HL-60 (cell line): ENCODE results near the gene RGS7.

Experiments used
- DNase-seq, 2 experiments: peaks; one replicate each; pipeline ENCODE4 v3.0.0-alpha.2; 2010 to 2020; ENCODE audit warnings: low read depth in 1 of 2, low spot score in 1 of 2
- H3K27ac ChIP-seq: fragments of 250-450 bp; sonication (Bioruptor Pico); replicated peaks from 2 replicates; pipeline ENCODE4 v1.5.1; 2020; ENCODE audit warnings: mild to moderate bottlenecking, moderate library complexity
- H3K27me3 ChIP-seq: fragments of 250-450 bp; sonication (Bioruptor Pico); 2 replicates; pipeline ENCODE4 v1.5.1; 2021; ENCODE audit warnings: mild to moderate bottlenecking, moderate library complexity; ENCODE audit not compliant: insufficient read depth, poor library complexity, severe bottlenecking
- H3K4me3 ChIP-seq: replicated peaks from 2 replicates; pipeline ENCODE4 v1.5.1; 2011; ENCODE audit warnings: mild to moderate bottlenecking, control low read depth, low read length; ENCODE audit not compliant: insufficient read depth
- GABPA ChIP-seq: IDR thresholded peaks from 2 replicates; pipeline ENCODE4 v1.6.1; 2012; ENCODE audit warnings: low read depth
- POLR2AphosphoS5 ChIP-seq: IDR thresholded peaks from 2 replicates; pipeline ENCODE4 v1.6.1; 2012; ENCODE audit warnings: low read depth
- SPI1 ChIP-seq: IDR thresholded peaks from 2 replicates; pipeline ENCODE4 v1.6.1; 2012; ENCODE audit warnings: low read depth, mild to moderate bottlenecking, borderline replicate concordance
- TF ChIP-seq, protein P1 (sequence below): IDR thresholded peaks from 2 replicates; pipeline ENCODE4 v1.6.1; 2012; ENCODE audit warnings: low read depth; ENCODE audit not compliant: insufficient replicate concordance
- TF ChIP-seq, protein P2 (sequence below): IDR thresholded peaks from one replicate; pipeline ENCODE4 v1.5.1; 2011; ENCODE audit warnings: low read length, control low read depth, inconsistent platforms; ENCODE audit not compliant: insufficient read depth

RGS7 gene

DNA sequence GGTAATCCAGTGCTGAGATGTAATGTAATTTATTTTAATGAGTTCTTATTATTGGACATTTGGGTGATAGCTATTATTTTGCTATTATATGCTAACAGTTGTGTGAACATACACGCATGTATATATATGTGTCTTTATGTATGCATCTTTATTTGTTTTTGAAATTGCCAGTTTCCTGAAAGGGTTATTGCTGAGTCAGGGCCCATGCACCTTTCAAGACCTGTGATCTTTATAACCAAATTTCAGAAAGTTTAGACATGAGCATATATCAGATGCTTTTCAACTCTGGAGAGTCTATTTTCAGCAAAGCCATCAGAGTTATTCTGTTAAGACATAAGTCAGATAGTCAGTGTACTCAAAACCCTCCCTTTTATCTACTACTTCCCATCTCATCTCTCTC is 479.4 kb downstream of the RGS7 start:
- no peak for DNase-seq
- TF ChIP-seq, protein P1, sequence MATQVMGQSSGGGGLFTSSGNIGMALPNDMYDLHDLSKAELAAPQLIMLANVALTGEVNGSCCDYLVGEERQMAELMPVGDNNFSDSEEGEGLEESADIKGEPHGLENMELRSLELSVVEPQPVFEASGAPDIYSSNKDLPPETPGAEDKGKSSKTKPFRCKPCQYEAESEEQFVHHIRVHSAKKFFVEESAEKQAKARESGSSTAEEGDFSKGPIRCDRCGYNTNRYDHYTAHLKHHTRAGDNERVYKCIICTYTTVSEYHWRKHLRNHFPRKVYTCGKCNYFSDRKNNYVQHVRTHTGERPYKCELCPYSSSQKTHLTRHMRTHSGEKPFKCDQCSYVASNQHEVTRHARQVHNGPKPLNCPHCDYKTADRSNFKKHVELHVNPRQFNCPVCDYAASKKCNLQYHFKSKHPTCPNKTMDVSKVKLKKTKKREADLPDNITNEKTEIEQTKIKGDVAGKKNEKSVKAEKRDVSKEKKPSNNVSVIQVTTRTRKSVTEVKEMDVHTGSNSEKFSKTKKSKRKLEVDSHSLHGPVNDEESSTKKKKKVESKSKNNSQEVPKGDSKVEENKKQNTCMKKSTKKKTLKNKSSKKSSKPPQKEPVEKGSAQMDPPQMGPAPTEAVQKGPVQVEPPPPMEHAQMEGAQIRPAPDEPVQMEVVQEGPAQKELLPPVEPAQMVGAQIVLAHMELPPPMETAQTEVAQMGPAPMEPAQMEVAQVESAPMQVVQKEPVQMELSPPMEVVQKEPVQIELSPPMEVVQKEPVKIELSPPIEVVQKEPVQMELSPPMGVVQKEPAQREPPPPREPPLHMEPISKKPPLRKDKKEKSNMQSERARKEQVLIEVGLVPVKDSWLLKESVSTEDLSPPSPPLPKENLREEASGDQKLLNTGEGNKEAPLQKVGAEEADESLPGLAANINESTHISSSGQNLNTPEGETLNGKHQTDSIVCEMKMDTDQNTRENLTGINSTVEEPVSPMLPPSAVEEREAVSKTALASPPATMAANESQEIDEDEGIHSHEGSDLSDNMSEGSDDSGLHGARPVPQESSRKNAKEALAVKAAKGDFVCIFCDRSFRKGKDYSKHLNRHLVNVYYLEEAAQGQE: no peak
- TF ChIP-seq POLR2AphosphoS5 (no peak), SPI1 (no peak), GABPA (no peak)
- TF ChIP-seq, protein P2, sequence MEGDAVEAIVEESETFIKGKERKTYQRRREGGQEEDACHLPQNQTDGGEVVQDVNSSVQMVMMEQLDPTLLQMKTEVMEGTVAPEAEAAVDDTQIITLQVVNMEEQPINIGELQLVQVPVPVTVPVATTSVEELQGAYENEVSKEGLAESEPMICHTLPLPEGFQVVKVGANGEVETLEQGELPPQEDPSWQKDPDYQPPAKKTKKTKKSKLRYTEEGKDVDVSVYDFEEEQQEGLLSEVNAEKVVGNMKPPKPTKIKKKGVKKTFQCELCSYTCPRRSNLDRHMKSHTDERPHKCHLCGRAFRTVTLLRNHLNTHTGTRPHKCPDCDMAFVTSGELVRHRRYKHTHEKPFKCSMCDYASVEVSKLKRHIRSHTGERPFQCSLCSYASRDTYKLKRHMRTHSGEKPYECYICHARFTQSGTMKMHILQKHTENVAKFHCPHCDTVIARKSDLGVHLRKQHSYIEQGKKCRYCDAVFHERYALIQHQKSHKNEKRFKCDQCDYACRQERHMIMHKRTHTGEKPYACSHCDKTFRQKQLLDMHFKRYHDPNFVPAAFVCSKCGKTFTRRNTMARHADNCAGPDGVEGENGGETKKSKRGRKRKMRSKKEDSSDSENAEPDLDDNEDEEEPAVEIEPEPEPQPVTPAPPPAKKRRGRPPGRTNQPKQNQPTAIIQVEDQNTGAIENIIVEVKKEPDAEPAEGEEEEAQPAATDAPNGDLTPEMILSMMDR: no peak
- H3K4me3 ChIP-seq: no peak overlapping the region
- H3K27me3 ChIP-seq: no peaks in the 10 kb centered on the region
- H3K27ac ChIP-seq: no peak overlapping the region

DNA sequence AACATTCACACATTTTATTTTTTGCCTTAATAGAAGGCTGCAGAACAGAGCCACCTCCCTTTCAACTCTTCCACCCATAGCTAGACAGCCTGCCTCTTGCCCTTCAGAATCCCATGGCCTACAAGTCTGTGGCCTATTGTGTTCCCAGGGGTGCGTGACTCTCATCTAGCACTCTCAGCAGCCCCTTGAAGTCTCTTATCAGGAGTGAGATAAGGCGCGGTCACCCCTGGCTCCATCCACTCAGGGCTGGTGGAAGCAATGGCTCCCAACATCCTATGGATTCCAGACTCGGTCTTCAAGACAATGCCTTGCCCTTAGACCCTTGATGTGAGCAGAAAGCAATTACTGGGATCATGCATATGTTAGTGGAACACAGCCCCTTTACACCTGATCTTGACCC is 480.9 kb downstream of the RGS7 start:
- H3K27me3 ChIP-seq: no peaks in the 10 kb centered on the region
- no peak for DNase-seq
- no peak overlapping the region for H3K4me3 ChIP-seq
- TF ChIP-seq GABPA: no peak
- TF ChIP-seq, protein P1: no peak
- TF ChIP-seq POLR2AphosphoS5: no peak
- TF ChIP-seq, protein P2: no peak
- no peak for TF ChIP-seq SPI1
- H3K27ac ChIP-seq: no peak overlapping the region

DNA sequence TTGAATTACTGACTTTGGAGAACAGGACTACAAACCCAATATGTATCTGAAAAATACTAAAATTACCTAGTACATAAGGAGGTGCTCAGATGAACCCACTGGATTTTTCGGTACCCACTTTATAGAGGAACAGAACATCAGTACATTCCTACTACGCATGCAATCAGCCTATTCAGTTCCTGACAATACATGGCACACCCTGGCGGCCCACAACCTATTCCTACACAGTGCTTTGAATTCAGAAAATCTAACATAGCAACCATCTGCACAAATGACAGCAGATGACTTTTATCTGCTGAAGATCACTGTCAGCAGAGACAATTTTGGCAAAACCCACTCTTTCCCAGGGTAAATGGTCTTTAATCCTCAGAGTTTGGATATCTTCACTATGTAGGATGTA is 487.9 kb downstream of the RGS7 start:
- no peak for TF ChIP-seq GABPA
- TF ChIP-seq SPI1: no peak
- H3K27ac ChIP-seq: no peak overlapping the region

DNA sequence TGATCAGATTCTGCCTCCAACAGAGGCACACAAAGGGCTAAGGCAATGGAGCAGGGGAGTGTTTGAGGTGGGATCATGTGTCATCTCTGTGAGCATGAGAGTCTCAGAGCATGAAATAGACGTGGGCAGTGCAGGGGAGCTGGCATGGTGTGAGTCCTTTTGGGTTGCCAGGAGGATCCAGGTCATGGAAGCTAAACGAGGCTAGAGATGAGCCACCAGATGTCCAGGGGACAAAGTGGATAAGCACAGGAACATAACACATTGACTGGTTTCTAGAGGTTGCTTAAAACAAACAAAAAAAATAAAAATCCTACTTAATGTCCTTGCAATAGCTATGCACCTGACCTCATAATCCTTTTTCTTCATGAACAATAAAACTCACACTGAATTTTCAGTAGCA is 490.3 kb downstream of the RGS7 start:
- H3K27me3 ChIP-seq: no peaks in the 10 kb centered on the region
- H3K4me3 ChIP-seq: no peak overlapping the region
- H3K27ac ChIP-seq: no peak overlapping the region
- TF ChIP-seq SPI1: no peak
- DNase-seq: no peak

More for the DNA sequence above, 487.9 kb downstream of the RGS7 start:
- DNase-seq: no peak
- H3K27me3 ChIP-seq: no peaks in the 10 kb centered on the region
- no peak overlapping the region for H3K4me3 ChIP-seq

DNA sequence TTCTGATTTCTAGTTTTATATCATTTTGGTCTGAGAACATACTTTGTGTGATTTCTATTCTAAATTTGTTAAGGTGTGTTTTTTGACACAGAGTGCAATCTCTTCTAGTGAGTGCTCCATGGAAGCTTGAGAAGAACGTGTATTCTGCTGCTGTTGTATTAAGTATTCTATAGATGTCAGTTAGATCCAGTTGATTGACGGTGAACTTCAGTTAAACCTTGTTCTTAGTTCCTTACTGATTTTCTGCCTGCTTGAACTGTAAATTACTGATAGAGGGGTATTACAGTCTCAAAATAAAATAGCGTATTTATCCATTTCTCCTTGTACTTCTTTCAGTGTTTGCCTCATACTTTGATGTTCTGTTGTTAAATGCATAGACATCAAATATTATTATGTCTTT is 497.0 kb downstream of the RGS7 start:
- no peak for TF ChIP-seq GABPA
- TF ChIP-seq POLR2AphosphoS5: no peak
- TF ChIP-seq, protein P2: no peak
- no peak for TF ChIP-seq SPI1
- TF ChIP-seq, protein P1: no peak
- no peak overlapping the region for H3K27ac ChIP-seq

More for the DNA sequence above, 497.0 kb downstream of the RGS7 start:
- Histone ChIP-seq H3K4me3 (no peak overlapping the region), H3K27me3 (no peaks in the 10 kb centered on the region)
- DNase-seq: no peak
